Astrocyte of the hippocampus (primary cell): ENCODE results near the gene ACTN4.

Experiments used
- DNase-seq: peaks from one replicate; pipeline ENCODE4 v3.0.0; 2011; ENCODE audit warnings: low read depth, low spot score

Gene ACTN4

GRCh38 chr19:38708413-38709024, 61.1 kb downstream of the ACTN4 start:
- DNase-seq, result no peak

- no peak for DNase-seq
Observed at GRCh38 chr19:38709119-38709518, 61.7 kb downstream of the ACTN4 start.

DNA sequence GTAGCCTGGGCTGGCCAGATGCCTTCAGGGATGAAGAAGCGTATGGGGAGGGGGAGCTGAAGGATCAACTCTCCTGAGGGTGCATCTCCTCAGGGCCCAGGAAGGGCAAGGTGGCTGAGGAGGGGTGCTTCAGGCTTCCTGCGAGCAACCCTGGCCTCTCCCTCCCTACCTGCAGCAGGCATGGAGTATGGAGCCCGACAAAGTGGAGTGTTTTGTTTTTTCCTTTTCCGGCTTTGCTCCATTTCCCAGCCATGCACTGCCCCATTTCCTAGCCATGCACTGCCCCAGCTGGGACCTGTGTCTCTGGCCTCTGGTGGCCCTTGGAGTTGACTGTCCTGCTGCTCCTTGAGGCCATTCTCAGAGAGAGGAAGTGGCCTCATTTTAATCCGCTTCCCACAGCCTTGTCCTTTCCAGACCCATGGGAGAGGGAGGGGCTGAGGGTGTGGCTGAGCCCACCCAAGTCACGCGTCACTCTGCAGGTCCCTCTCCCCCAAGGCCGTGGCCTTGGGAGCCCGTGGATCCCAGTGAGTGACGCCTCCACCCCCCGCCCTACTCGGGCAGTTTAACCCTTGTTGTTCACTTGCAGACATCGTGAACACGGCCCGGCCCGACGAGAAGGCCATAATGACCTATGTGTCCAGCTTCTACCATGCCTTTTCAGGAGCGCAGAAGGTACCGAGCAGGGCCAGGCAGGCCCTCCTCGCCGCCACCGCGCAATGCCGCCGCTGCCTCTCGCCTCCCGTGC, 62.4 kb downstream of the ACTN4 start:
- no peak for DNase-seq

- DNase-seq, result no peak
Observed at GRCh38 chr19:38710416-38710702, 62.9 kb downstream of the ACTN4 start.

GRCh38 chr19:38710928-38711725, 63.7 kb downstream of the ACTN4 start:
- no peak for DNase-seq

- DNase-seq, result peak; percentile 96
Observed at GRCh38 chr19:38711726-38712153, 64.3 kb downstream of the ACTN4 start.

GRCh38 chr19:38712161-38712748, 64.8 kb downstream of the ACTN4 start:
- DNase-seq, result no peak

DNA sequence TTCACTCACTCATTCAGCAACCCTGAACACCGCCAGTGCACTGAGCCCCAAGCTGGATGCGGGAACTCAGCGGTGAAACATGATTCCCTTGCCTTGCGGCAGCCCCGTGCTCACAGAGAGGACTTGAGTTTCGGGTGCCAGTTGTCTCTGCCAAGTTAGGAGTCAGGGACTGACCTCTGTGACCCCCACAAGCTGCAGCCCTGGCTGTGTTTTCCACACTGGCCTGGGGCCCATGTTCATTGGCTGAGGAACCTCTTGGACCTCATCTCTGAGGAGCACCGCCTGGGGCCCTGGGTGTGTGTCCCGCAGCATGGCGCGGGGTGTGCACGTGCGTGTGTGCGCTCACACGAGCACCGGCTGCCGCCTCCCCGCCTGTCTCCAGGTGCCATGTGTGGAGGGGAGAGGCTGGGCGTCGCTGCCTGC, 65.8 kb downstream of the ACTN4 start:
- no peak for DNase-seq

GRCh38 chr19:38713865-38714264, 66.4 kb downstream of the ACTN4 start:
- DNase-seq, result no peak

DNA sequence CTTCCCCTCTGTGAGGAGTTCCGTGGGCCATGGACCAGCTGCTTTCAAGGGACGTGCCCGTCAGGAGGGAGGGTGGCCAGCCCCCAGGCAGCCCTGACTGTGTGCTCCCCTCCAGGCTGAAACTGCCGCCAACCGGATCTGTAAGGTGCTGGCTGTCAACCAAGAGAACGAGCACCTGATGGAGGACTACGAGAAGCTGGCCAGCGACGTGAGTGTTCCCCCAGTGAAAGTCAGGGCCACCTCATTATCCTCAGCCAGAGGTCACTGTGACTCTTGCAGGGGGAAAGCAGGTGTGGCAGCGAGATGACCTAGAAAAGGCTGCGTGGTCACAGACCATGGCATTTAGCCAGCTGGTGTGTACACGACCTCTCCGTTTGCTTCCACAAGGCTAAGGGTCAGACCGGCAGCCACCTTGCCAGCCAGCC, 66.9 kb downstream of the ACTN4 start:
- no peak for DNase-seq

GRCh38 chr19:38715555-38715954, 68.1 kb downstream of the ACTN4 start:
- no peak for DNase-seq

GRCh38 chr19:38717051-38717450, 69.6 kb downstream of the ACTN4 start:
- DNase-seq, result no peak

DNA sequence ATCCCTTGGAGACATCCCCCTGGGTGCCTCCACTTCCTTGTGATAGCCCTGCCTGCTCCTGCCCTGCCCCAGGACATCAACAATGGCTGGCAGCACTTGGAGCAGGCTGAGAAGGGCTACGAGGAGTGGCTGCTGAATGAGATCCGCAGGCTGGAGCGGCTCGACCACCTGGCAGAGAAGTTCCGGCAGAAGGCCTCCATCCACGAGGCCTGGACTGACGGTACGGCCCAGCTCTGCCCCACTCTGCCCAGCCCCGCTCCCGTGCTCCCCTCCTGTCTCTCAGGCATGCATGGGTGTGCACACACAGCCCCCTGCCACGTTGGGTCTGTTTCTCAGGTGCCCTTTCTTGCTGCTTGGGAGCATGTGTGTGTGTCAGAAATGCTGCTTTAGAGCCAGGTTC, 70.4 kb downstream of the ACTN4 start:
- no peak for DNase-seq

GRCh38 chr19:38718747-38719543, 71.5 kb downstream of the ACTN4 start:
- DNase-seq, result peak; percentile 93

- DNase-seq, result peak; percentile 91
Observed at GRCh38 chr19:38719761-38720558, 72.5 kb downstream of the ACTN4 start.

DNA sequence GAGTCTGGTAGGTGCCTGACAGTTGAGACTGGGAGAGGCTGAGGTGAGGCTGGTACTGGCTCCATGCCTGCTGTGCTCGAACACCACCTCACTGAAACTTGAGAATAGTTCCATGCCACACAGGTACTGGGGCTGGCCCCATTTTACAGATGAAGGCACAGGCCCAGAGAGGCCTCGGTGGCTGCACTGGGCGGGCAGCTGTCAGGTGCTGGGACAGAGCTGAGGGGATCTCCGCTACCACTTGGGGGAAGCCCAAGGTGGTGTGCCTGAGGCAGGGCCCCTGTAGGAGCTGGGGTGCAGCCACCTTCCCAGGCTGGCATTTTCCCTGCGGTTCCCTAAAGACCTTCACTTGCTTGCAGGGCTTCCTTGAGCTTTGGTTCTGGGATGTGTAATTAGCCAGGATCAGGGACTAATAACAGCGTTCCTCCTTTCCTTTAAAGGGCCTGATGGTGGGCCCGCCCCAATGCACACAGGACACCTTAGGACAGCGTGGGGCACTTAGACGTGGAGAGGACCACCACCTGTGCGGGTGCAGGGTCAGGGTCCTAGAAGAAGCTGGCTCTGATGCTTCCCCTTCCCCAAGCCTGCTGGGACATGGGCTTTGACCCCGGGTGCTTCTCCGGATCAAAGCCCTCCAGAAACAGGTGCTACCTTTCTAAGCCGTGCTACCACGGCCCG, 73.2 kb downstream of the ACTN4 start:
- no peak for DNase-seq

DNA sequence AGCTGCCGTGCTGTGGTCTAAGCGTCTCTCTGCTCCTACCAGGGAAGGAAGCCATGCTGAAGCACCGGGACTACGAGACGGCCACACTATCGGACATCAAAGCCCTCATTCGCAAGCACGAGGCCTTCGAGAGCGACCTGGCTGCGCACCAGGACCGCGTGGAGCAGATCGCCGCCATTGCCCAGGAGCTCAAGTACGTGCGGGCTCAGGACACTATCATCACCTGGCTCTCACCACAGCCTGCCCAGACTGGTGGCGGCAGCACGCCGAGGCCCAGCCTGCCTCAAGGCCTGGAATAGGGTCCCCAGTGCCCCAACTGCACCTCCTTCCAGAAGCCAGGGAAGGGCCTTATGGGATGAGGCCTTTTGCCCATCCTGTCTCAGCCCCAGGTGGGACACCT, 74.0 kb downstream of the ACTN4 start:
- DNase-seq, result no peak

DNA sequence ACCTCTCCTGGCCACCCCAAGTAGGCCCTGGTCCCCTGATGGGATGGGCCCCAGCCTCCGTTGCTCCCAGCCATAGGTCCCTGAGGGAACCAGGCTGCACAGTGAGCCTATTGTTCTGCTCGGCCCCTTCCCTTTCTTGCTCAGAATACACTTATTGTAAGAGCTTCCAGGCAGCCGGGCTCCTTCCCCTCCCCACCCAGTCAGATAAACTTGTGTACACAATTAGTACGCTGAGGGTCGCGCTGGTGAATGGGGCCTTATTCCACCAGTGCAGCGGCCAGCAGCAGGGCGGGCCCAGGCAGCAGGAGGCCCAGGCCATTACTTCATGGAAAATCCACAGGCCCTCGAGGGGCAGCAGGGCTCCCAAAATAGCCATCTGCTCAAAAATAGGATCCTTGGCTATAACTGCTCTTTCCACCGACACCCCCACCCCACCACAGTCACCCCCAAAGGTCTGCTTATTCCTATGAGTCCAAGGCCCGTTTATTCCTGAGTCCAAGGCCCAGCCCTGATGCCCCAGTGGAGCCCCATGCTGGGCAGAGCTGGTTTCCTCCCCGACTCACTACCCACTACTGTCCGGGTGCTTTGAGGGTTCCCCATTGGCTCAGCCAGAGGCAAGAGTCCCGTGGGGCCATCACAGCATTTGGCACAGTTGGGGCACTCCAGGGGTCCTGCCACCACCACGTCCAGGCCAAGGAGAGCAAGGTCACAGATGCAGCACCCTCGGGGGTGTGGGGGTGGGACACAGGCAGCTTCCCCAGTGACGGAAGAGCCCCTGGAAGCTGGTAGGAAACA, 74.7 kb downstream of the ACTN4 start:
- peak; percentile 47 for DNase-seq

DNA sequence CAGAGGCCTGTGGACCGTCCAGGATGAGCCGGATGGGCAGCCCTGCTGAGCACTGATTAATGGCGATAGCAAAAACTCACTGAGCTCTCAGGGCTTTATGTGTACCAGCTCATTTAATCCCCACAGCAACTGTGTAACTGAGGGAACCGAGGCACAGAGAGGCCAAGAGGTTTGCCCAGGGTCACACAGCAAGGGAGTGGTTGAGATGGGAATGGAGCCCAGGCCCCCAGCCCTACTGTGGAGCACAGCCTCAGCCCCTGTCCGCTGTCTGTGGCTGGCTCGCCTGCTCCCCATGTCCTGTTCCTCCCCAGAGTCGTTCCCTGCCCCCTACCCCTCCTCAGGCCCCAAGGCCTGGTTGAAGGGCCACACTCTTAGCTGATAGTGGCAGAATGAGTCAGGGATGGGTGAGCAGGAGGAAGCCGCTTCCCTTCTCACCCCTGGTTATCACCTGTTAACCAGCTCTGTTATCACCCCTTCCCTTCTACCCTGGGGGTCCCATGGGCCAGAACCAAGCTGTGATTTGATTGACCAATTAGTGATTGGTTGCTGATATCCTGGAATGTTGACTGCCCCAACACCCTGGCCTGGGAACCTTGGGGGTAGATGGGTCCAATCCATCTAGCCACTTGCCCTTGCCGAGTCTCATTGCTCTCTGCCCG, 75.6 kb downstream of the ACTN4 start:
- DNase-seq, result no peak
